ENCODE results near the gene SNAPC1. TPM values are rescaled to one million over a fixed set of nuclear protein-coding genes. Genes with fewer than 3 reads are reported as not detected.
A peak's percentile ranks its signal among the peaks of the same experiment; 100 is the strongest.

SNAPC1 gene, protein sequence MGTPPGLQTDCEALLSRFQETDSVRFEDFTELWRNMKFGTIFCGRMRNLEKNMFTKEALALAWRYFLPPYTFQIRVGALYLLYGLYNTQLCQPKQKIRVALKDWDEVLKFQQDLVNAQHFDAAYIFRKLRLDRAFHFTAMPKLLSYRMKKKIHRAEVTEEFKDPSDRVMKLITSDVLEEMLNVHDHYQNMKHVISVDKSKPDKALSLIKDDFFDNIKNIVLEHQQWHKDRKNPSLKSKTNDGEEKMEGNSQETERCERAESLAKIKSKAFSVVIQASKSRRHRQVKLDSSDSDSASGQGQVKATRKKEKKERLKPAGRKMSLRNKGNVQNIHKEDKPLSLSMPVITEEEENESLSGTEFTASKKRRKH
- 6.2 TPM for total RNA-seq
- long read RNA-seq, transcript SNAPC1-201 (10 exons, 2,656 nt): major isoform, 12 of 13 reads
- long read RNA-seq, partial matches to known transcripts: 0 of 13 reads
- long read RNA-seq, other reads (novel, unspliced or antisense): 1 of 13 reads

DNA sequence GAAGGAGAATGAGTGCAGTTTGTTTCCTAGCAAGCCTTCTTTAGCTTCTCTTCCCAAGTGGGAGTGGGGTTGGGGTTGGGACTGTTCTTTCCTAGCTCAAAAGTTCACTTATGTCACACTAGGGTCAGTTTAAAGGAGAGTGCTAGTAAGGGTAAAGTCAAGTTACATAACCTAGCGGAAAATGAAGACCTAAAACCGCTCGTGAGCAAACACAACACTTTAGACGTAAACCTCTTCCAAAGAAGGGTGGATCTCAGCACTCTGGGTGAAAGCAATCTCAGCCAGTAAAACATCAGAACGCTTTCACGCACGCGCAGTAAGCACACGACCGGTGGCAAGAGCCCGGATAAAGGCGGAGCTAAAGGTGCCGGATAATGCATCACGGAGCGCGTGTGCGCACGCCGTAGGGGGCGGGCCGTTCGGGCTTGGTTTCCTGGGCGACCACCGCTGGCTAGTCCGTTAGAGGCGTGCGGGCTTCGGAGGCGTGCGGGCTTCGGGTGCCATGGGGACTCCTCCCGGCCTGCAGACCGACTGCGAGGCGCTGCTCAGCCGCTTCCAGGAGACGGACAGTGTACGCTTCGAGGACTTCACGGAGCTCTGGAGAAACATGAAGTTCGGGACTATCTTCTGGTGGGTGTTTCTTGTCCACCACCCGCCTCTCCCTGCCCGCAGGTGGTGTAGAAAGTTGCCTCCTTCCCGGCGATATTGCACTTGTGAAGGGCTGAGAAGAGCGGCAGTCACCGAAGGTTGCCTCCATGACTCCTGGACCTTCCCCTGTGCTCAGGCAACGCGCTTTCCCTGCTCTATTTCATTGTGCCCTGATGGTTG is at the start of gene SNAPC1:
Gene SNAPC1, plus strand, starts transcription at position 462 of the 828 bp plus-strand sequence. Its CDS starts 41 bp downstream, at position 503.
- peak; percentile 98 for DNase-seq
- Histone ChIP-seq H3K4me3 (peak within 1 kb of the TSS; percentile 88), H3K9me3 (no peaks in the 10 kb centered on the region), H3K4me1 (peaks cover 9% of the 10 kb centered on the region), H3K27me3 (no peaks in the 10 kb centered on the region), H3K27ac (peak within 1 kb of the TSS; percentile 83), H3K36me3 (peaks cover 3% of the 10 kb centered on the region)
- TF ChIP-seq, protein P1, sequence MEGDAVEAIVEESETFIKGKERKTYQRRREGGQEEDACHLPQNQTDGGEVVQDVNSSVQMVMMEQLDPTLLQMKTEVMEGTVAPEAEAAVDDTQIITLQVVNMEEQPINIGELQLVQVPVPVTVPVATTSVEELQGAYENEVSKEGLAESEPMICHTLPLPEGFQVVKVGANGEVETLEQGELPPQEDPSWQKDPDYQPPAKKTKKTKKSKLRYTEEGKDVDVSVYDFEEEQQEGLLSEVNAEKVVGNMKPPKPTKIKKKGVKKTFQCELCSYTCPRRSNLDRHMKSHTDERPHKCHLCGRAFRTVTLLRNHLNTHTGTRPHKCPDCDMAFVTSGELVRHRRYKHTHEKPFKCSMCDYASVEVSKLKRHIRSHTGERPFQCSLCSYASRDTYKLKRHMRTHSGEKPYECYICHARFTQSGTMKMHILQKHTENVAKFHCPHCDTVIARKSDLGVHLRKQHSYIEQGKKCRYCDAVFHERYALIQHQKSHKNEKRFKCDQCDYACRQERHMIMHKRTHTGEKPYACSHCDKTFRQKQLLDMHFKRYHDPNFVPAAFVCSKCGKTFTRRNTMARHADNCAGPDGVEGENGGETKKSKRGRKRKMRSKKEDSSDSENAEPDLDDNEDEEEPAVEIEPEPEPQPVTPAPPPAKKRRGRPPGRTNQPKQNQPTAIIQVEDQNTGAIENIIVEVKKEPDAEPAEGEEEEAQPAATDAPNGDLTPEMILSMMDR (IDR thresholded peaks at IDR 0.05): no peak
- intact Hi-C loops (cut with DNase I): no loop called here
- ATAC-seq: peak; percentile 100

DNA sequence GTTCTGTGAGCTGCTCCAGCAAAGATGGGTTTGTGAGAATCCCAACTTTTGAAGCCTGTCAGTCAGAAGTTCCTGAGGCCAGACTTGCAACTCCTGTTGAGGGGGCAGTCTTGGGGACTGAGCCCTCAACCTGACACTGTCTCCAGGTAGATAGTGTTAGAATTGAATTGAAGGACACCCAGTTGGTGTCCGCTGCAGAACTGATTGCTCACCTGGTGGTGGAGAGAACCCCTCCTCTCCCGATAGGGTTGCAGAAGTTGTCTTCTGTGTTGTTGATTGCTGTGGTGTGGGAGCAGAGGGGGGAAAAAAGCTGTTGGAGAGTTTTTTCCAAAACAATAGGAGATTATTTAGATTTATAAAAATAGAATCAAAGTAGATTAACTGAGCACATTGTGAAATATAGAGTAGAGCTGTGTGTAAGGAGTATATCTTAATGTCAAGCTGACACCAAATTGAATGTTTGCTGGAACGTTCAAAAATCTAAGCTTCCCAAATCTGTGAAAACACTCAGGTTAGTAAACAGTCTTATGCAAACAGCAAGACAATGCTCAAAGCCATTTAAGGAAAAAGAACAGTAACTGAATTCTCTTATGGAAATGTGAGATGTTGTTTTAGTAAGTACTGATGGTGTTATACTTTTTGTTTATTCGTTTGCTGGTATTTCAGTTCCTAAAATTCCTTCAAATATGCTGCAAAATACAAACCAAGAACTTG is 48.3 kb upstream of the SNAPC1 start:
- Histone ChIP-seq H3K4me1 (peaks cover 73% of the 10 kb centered on the region), H3K36me3 (no peaks in the 10 kb centered on the region), H3K9me3 (no peaks in the 10 kb centered on the region), H3K27ac (no peak overlapping the region), H3K4me3 (no peak overlapping the region), H3K27me3 (no peaks in the 10 kb centered on the region)
- no peak for ATAC-seq
- intact Hi-C loops (cut with DNase I): no loop called here
- DNase-seq: no peak
- TF ChIP-seq, protein P1 (IDR thresholded peaks at IDR 0.05): no peak

GRCh38 chr14:61716956-61717355 is 45.3 kb upstream of the SNAPC1 start:
- DNase-seq: no peak
- Histone ChIP-seq H3K9me3 (no peaks in the 10 kb centered on the region), H3K27ac (no peak overlapping the region), H3K36me3 (peaks cover 9% of the 10 kb centered on the region), H3K27me3 (no peaks in the 10 kb centered on the region), H3K4me1 (peaks cover 66% of the 10 kb centered on the region), H3K4me3 (no peak overlapping the region)
- ATAC-seq: no peak
- intact Hi-C loops (cut with DNase I): no loop called here
- TF ChIP-seq, protein P1 (IDR thresholded peaks at IDR 0.05): no peak

DNA sequence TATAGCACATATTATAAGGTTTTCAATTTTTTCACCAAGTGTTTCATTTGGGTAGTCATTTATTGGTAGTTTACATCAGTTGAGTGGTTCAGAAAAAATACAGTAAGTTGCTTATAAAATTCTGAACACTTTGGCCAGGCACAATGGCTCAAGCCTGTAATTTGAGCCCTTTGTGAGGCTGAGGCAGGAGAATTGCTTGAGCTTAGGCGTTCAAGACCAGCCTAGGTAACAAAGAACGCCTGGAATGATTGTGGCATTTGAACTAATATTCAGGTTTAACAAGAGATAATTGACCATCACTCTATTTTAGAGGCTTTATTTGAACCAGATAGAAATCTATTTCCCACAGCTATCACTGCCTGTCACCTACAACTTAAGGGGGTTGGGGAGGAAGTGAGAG is 44.2 kb upstream of the SNAPC1 start:
- H3K9me3 ChIP-seq: no peaks in the 10 kb centered on the region
- H3K4me3 ChIP-seq: no peak overlapping the region
- H3K36me3 ChIP-seq: peaks cover 20% of the 10 kb centered on the region
- no peak overlapping the region for H3K27ac ChIP-seq
- TF ChIP-seq, protein P1 (IDR thresholded peaks at IDR 0.05): no peak
- ATAC-seq (no peak), DNase-seq (no peak)
- intact Hi-C loops (cut with DNase I): no loop called here
- peaks cover 55% of the 10 kb centered on the region for H3K4me1 ChIP-seq
- no peaks in the 10 kb centered on the region for H3K27me3 ChIP-seq

All from upper lobe of right lung (tissue), 1 donor.